GM19468 (cell line): ENCODE data around the gene CERS6.
A peak's percentile ranks its signal among the peaks of the same experiment; 100 is the strongest.

ENCODE experiments used
- ATAC-seq: cut with Tn5 transposase; IDR thresholded peaks from one replicate; pipeline ENCODE4 v1.9.1; 2021; ENCODE audit warnings: mild to moderate bottlenecking, moderate library complexity, moderate number of reproducible peaks; ENCODE audit not compliant: unreplicated experiment; ENCODE audit errors: extremely low read depth

The CERS6 gene

DNA sequence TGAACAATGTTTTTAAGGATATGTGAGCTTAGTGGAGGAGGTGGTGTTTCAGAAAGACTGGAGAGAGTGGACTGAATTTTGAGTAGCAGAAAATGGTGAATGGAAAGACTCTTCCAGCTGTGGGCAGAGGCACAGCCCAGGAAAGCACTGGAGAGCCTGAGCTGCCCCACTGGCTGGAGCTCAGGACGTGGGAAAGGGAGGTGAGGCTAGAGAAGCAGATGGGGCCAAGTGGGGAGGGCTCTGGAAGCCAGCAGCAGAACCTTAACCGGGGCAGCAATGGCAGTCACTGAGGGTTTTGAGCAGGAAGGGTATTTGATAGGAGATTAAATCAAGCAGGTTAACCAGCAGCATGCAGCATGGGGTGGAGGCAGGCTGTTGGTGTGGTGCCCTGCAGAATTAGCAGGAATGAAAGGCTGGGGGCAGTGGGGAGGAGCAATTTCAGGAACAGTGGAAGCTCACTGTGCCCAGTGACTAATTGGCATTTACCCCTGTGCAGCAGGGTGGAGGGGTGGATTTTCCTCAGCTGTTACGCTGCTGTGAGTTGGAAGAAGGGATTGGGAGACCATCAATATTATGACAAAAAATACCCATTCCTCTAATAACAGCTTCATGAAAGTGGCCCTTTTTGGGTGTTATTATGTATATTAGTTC is 136.2 kb downstream of the CERS6 start:
- ATAC-seq, result no peak

DNA sequence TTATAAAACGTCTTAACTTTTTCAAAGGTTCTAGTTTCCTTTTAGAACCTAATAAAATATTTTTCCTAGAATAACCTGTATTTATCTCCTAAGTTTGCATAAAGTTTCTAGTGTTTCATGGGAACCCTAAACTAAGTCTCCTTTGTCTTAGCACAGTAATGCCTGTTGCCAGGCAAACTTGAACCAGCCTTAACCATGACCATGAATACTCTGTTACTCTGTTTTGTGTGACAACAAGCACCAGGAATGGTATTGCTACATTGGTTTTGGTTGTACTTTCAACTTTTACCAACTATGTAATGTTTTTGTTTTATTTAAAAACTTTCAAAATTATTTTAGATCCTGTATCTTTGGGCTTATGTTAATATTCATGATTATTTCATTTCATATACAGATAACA is 137.6 kb downstream of the CERS6 start:
- ATAC-seq, result no peak

DNA sequence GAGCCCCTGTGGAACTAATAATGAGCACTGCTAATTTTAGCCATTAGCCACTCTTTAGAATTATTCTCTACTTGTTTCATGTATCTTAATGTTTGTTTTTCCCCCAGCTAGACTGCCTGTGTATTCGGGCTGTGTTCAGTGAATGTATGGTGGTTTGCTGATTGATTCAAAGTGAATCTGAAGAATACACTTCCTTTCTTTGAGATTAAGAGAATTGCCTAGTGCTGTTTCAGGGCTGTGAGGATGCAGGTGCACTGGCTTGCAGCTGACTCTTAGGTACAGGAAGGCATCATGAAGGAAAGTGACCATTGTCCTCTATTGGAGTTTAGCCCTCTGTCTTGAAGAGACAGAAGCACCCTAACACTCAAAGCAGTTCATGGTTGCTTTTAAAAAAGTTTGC is 138.7 kb downstream of the CERS6 start:
- peak; percentile 77 for ATAC-seq

DNA sequence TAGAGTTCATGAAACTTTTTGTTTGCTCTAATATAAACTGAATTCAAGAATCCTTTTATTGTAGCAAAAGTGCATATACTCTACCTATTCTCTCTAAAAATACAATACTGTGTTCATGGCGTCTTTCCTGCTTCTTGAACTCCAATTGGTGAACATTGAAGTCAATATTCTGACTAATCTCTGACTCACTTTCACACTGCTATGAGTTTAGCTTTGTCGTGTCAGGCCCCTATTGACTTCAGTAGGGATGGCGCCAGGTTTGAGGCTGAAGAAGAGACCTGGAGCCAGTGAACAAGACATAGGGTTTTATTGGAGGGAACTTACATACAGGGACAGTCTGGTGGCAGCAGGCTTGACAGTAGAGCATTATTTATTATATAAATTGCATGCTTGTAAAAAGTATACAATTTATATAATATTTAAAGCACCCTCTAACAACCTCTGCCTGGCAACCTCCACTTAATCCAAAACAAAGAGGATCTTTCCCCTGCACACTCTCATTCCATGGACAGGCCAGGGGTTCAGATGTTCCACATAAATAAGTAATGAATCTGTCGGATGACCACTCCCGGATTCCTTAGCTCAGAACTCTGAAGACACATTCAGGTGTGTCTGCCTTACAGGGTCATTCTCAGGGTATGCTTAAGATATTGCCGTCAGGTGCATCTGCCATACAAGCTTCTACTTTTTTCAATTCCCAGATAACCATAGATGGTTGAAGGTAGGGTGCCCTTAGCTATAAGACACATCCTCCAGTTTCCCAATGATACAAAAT is 141.0 kb downstream of the CERS6 start:
- ATAC-seq, result no peak

DNA sequence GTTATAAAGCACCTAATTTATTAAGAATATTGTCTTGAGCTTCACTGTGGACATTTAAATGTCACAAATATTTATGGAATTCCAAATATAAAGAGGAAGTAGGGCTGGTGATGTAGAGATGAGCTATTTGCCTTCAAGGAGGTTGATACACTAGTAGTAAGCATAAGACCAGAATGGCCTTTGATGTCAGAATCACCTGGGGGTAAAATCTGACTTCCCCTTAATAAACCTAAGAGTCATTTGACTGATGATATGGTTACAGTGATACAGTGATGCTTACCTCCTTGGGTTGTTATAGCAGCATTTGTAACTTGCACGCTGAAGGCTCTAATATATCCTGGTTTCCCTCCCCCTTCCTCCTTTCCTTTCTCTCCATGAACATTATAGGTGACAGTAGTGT is 143.7 kb downstream of the CERS6 start:
- ATAC-seq, result no peak

DNA sequence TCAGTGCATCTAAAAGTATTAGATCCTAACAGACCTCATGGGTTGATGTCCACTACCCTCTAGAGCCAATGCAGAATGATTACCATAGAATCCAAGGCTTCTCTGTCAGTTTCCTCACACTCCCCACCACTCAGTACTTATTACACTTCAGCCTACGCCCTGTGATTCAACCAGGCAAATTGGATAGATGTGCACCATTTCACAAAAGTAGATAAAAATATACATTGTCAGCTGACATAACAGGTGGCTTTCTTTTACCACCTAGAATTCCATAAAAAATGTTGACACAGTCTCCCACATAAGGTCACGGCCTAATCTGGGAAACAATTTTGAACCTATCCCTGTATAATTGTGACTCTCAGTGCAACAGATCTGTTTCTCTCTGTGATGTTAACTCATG is 144.9 kb downstream of the CERS6 start:
- no peak for ATAC-seq

DNA sequence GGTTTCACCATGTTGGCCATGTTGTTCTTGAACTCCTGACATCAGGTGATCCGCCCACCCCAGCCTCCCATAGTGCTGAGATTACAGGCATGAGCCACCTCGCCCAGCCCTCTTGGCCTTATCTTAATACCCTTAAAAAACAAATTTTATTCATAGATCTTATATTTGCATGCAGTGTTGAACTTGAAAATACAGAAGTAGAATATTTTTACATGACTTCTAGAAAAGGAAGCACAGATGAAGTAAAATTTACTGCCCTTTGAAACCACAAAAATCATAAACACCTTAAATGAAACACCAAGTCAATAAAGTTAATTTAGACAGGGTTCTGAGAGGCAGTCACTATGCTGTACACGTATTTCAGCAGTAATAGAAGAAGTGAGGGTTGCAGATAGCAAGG is 145.7 kb downstream of the CERS6 start:
- ATAC-seq, result peak; percentile 40

DNA sequence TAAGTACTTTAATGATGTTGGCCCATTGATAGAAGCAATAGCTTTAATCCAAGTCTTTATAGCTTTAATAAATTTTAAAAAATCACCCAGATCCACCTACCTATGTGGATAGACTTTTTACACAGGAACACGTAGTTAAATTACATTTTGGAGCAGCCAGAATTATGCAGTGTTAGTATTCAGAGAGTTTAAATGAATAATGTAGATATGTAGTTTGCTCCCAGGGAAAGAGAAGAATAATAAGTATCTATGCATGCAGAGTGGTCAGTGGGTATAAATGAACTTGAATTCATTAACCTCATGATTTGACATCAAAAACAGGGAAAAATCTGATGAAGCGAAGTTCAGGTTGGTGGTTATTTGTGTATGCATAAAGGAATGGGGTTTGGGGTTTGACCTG is 146.3 kb downstream of the CERS6 start:
- no peak for ATAC-seq

DNA sequence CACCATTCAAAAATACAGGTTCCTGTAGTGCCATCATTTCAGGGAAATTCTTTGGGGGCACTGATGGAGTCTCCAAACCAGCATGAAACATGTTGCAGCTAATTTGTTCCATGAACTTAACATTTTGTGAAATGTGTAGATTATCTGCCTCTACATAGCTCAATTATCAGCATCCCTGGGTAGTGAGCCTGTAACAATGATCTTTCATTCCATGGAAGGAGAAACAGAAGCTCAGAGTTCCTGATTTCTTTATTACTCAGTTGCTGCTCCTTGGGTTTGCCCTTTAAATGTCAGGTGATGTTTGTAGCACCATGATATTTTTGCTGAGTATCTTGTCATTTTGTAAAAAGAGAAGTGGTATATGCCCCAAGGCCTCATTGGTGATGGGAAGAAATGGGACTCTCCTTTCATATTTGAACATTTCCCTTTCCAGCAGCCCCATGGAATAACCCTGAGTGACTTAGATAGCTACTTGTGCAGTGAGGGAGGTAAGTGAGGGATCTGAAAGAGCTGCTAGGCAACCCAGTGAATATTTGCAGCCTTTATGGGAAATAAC is 146.9 kb downstream of the CERS6 start:
- ATAC-seq, result no peak

DNA sequence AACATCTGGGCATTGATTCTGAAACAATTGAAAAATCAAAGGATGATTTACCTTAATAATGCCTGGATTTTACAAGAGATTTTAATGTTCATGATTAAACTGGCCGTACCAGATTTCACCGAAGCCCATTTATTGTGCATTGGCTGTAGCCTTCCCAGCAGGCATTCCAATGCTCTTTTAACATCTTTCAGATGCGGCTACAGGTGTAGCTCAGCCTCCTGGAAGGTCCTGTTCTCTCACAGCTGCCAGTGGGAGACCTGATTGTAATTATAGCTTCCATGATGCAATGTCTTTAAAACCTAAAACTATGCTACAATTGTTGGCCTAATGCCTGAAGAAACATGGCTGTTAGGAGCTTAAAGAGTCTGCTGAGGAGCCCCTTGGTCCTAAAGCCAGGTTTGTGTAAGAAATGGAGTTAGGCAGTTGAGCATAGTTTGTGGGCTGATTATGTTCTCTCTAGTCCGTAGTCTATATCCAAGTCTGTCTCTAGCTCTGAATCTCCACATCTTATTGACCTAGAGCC is 147.4 kb downstream of the CERS6 start:
- ATAC-seq, result no peak

DNA sequence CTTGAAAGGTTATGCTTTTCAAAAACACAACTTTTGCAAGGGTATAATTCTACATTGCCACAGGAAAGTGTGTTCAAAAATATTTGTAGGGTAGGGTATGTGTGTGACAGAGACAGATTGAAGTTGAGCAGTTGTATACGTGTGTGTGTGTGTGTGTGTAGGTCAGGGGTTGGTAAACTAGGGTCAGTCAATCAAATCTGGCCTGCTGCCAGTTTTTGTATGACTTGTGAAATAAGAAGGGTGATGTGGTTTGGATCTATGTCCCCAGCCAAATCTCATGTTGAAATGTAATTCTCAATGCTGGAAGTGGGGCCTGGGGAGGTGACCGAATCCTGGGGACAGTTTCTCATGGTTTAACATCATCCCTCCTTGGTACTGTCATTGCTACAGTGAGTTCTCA is 148.2 kb downstream of the CERS6 start:
- ATAC-seq, result no peak

DNA sequence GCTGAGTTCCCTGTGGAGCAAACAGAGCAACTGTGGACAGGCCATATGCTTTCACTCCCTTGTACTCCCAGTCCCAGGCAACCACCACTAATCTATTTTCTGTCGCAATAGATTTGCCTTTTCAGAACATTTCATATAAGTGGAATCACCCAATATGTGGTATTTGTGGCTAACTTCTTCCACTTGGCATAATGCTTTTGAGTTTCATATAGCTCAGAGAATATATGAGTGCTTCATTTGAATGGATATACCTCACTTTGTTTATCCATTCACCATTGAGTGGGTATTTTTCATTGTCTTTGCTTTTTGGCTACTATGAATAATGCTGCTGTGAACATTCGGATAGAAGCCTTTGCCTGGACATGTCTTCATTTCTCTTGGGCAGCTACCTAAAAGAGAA is 151.9 kb downstream of the CERS6 start:
- no peak for ATAC-seq

DNA sequence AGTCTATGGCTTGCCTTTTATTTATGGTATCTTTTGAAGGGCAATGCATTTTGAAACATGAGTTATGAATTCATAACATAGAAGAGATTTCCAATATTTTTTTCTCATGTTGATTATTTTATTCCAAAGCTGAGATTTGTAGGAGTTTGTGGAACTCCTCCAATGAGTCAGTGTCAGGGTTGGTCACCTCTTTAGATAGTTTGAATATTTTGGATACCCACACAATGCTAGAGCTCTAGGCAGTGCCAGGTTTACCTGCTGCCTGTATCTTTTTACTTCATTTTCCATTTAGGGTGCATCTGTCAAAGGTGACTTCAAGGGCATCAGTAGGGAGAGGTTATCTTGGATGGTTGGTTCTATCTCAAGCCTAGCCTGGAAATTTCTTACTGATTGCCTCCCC is 152.7 kb downstream of the CERS6 start:
- ATAC-seq, result no peak

DNA sequence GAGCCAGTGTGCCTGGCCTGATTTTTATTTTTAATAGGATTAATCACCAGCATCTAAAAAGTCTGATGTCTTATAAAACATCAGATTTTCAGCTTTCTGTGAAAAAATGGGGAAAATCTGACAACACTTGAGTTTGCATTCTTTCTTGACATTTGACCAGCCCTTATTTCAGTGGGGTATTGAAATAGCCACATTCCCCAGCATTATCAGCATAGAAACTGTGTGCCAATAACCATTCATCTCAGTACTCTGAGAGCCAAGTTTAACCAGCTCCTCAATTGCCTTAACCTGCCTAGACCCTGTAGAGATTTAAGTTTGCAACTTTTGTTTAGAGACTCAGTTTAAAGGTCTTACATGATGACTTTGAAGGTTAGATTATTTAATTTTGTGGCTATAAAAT is 155.0 kb downstream of the CERS6 start:
- no peak for ATAC-seq

DNA sequence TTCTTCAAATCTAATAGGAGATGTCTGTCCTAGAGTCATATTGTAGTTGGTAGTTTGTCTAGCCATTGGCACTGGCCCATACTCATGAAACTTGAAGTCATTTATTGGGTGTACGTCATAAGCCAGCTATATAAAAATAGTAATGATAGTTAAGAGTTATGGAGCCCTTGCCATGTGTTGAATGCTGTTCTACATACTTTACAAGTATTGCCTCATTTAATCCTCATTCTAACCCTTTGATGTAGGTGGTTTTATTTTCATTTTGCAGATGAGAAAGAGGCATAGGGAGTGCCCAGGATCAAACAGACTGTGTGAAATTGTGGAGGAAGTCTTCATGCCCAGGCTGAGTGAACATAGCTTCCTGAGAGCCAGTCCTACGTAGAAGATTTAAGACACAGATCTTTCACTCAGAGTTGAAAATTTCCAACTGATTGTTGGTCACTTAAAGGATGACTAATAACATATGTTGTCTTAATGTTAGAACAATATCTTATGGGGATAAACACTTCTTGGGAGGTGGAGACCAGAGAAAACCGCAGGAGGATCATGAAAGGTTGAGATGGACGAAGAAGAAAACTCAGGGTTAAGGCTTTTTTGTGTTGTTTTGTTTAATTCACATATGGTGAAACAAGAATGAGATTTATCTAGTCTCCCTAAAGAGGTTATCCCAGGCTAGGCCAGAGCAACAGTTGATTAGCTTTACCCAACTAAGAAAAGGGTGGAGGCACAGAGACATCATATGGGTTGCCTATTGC is 156.0 kb downstream of the CERS6 start:
- no peak for ATAC-seq

DNA sequence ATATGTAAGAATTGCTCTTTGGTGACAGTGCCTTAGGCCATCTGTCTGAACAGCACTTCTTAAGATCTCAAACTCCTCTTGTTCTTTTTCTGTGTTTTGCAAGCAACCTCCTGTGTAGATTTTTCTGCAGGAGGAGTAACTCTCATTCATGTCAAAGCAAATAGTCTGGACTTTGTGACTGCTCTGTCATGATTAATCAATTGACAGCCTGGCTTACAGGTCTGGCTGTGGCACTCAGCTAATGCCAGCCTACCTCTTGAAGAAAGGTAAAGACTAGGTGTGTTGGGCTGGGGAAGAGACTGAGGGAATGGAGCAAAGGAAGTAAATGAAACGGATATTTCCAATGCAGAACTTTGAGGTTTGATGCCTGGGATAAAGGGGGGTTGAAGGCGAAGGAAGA is 156.6 kb downstream of the CERS6 start:
- no peak for ATAC-seq

DNA sequence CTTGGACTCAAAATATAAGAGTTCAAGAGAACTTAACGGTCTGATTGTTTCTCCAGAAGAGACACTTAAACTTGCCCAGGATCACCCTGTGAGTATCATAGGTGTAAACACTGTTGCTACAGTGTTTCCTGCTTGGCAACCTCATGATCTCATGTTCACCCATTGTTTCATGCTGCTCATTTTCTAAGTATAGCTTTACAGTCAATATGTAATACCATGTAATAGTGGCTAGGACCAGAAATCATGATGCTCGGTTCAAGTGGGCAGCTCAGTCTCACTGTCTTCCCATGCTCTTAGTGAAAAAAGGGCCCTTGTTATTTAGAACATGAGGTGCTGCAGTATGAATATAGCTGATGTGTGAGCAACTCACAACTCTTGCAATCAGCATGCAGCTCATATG is 157.5 kb downstream of the CERS6 start:
- no peak for ATAC-seq

DNA sequence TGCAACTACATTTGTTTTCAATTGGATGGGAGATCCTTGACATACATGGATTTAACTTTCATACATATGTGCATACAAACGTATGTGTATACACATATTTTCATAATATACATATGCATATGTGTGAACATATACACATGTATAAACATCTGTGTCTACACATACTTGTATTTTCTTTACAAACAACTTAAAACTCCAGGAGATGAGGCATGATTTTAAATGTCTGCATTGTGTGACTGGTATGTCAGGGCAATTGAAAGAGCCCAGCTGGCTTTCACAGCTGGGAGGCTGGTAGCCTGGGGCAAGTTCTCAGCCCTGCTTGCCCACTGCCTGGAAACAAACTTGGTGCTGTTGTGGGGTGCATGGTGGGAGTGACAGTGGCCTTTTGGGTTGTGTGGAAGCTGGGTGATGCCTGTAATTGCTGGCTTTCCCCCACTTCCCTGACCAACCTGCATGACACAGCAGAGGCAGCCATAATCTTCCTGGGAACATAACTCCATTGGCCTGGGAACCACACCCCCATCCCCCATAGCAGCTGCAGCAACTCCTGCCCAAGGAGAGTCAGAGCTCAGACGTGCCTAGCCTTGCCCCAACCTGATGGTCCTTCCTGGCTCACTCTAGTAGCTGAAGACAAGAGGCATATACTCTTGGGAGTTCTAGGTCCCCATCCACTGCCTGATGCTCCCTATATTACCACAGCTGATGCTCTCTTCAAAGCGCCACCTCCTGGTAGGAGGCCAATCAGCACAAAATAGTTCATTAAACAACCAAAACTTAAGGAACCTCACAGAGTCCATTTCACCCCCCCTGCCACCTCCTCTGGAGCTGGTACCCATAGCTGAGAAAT is 158.3 kb downstream of the CERS6 start:
- ATAC-seq, result no peak

DNA sequence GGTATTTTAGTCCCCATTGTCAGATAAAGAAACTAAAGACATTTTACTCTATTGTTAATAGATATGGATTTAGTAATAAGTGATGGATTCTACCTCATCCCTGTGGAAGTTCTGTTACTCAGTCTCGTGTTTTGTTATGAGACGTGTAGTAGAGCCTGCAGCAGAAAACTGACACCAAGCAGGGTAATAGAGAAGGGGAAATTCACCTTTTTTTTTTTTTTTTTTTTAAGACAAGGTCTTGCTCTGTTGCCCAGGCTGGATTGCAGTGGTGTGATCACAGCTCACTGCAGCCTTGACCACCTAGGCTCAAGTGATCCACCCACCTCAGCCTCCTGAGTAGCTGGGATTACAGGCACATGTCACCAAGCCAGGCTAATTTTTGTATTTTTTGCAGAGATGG is 164.5 kb downstream of the CERS6 start:
- no peak for ATAC-seq

DNA sequence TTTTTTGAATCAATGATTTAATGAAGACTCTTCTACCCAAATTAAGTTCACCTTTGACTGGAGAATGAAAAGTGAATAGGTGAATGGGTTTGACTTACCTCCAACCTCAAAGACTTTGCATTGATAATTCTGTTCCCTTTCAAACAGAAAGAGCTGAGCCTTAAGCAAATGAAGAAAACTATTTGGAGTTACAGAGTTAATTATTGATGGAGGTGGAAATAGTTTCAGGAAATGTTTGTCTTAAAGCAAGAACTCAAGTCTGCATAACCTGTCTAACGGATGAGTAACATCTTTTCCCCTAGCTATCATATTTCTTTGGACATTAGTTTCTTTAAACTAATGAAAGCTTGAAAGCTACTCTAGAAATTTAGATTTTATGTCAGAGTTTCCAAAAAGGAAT is 166.5 kb downstream of the CERS6 start:
- no peak for ATAC-seq
